NT2/D1 (cell line): ENCODE measurements around the gene ELF2.

Experiments used
- DNase-seq: peaks from one replicate; pipeline ENCODE4 v3.0.0-alpha.2; 2011; ENCODE audit warnings: low read depth, low spot score
- H3K27me3 ChIP-seq: 2 replicates; pipeline ENCODE4 v1.6.0; 2011; ENCODE audit warnings: mild to moderate bottlenecking; ENCODE audit not compliant: insufficient read length, insufficient read depth
- H3K36me3 ChIP-seq: 2 replicates; pipeline ENCODE4 v1.6.1; 2011; ENCODE audit warnings: mild to moderate bottlenecking, low read length, mixed read lengths; ENCODE audit not compliant: insufficient read depth, insufficient read length
- H3K4me1 ChIP-seq: 2 replicates; pipeline ENCODE4 v1.5.1; 2011; ENCODE audit not compliant: insufficient read depth, insufficient read length
- H3K4me3 ChIP-seq: 2 replicates; pipeline ENCODE4 v1.5.1; 2011; ENCODE audit warnings: low read depth; ENCODE audit not compliant: insufficient read length
- H3K9ac ChIP-seq: 2 replicates; pipeline ENCODE4 v1.6.0; 2011; ENCODE audit warnings: low read depth; ENCODE audit not compliant: insufficient read length
- H3K9me3 ChIP-seq: 2 replicates; pipeline ENCODE4 v1.5.1; 2011; ENCODE audit warnings: mild to moderate bottlenecking, low read length; ENCODE audit not compliant: insufficient read depth
- SUZ12 ChIP-seq: IDR thresholded peaks from 2 replicates; pipeline ENCODE4 v1.6.1; 2011; ENCODE audit not compliant: insufficient read length, insufficient read depth; ENCODE audit errors: extremely low read depth
- YY1 ChIP-seq: IDR thresholded peaks from 2 replicates; pipeline ENCODE4 v1.6.1; 2011; ENCODE audit not compliant: insufficient read length, insufficient read depth
- ZNF274 ChIP-seq: IDR thresholded peaks from 2 replicates; pipeline ENCODE4 v1.6.1; 2011; ENCODE audit warnings: mild to moderate bottlenecking, low read depth, low read length

Gene ELF2

GRCh38 chr4:139188648-139189416, 11.8 kb upstream of the ELF2 start:
- DNase-seq: no peak
- Histone ChIP-seq H3K36me3 (no peaks in the 10 kb centered on the region), H3K9ac (no peak overlapping the region), H3K27me3 (no peaks in the 10 kb centered on the region), H3K4me1 (no peaks in the 10 kb centered on the region), H3K4me3 (no peak overlapping the region), H3K9me3 (no peaks in the 10 kb centered on the region)
- no peak for TF ChIP-seq YY1
- no peak for TF ChIP-seq SUZ12

GRCh38 chr4:139184129-139184528, 7.1 kb upstream of the ELF2 start:
- no peak for DNase-seq
- Histone ChIP-seq H3K4me1 (no peaks in the 10 kb centered on the region), H3K4me3 (no peak overlapping the region), H3K9me3 (no peaks in the 10 kb centered on the region), H3K36me3 (no peaks in the 10 kb centered on the region), H3K9ac (no peak overlapping the region), H3K27me3 (no peaks in the 10 kb centered on the region)
- TF ChIP-seq YY1: no peak
- no peak for TF ChIP-seq SUZ12
- no peak for TF ChIP-seq ZNF274

GRCh38 chr4:139177869-139178619, 1.0 kb upstream of the ELF2 start:
- peak overlapping the region; percentile 53 for H3K4me3 ChIP-seq
- no peaks in the 10 kb centered on the region for H3K9me3 ChIP-seq
- H3K9ac ChIP-seq: peak overlapping the region; percentile 74
- DNase-seq: no peak
- H3K36me3 ChIP-seq: no peaks in the 10 kb centered on the region
- no peak for TF ChIP-seq YY1
- TF ChIP-seq SUZ12: no peak
- no peak for TF ChIP-seq ZNF274
- H3K4me1 ChIP-seq: no peaks in the 10 kb centered on the region
- no peaks in the 10 kb centered on the region for H3K27me3 ChIP-seq

GRCh38 chr4:139176302-139177048, 543 bp downstream of the ELF2 start:
- Histone ChIP-seq H3K4me1 (no peaks in the 10 kb centered on the region), H3K27me3 (no peaks in the 10 kb centered on the region), H3K36me3 (no peaks in the 10 kb centered on the region), H3K9ac (peak overlapping the region; percentile 89), H3K9me3 (no peaks in the 10 kb centered on the region), H3K4me3 (peak overlapping the region; percentile 83)
- TF ChIP-seq SUZ12 (no peak), ZNF274 (no peak), YY1 (no peak)
- DNase-seq: no peak

GRCh38 chr4:139175646-139176301, 1.2 kb downstream of the ELF2 start:
- H3K9ac ChIP-seq: peak overlapping the region; percentile 82

GRCh38 chr4:139171876-139172691, 4.9 kb downstream of the ELF2 start:
- Histone ChIP-seq H3K9ac (no peak overlapping the region), H3K4me3 (no peak overlapping the region)

More at GRCh38 chr4:139175646-139176301, 1.2 kb downstream of the ELF2 start:
- Histone ChIP-seq H3K9me3 (no peaks in the 10 kb centered on the region), H3K4me1 (no peaks in the 10 kb centered on the region), H3K4me3 (peak overlapping the region; percentile 83), H3K36me3 (no peaks in the 10 kb centered on the region), H3K27me3 (no peaks in the 10 kb centered on the region)
- TF ChIP-seq ZNF274: no peak
- no peak for TF ChIP-seq YY1
- TF ChIP-seq SUZ12: no peak
- DNase-seq: no peak

More at GRCh38 chr4:139171876-139172691, 4.9 kb downstream of the ELF2 start:
- H3K36me3 ChIP-seq: no peaks in the 10 kb centered on the region
- TF ChIP-seq ZNF274 (no peak), SUZ12 (no peak), YY1 (no peak)
- no peak for DNase-seq
- H3K9me3 ChIP-seq: no peaks in the 10 kb centered on the region
- no peaks in the 10 kb centered on the region for H3K27me3 ChIP-seq
- no peaks in the 10 kb centered on the region for H3K4me1 ChIP-seq
